H1 (cell line): ENCODE results near the gene MAN1A2.
"Not testable (repeated sequence)": the region's sequence is repeated elsewhere in the genome, so short reads cannot be mapped to it uniquely, and the experiment has no call there.

ENCODE experiments used
- ATF2 ChIP-seq: IDR thresholded peaks from 2 replicates; pipeline ENCODE4 v1.6.1; 2012; ENCODE audit warnings: low read length, inconsistent platforms
- CBX5 ChIP-seq: fragments of 300-800, 300-1000 bp; sonication (generic); IDR thresholded peaks from 2 replicates; pipeline ENCODE4 v1.7.1; 2016; ENCODE audit warnings: antibody characterized with exemption, low read length, low read depth
- CTCF ChIP-seq, 3 experiments: IDR thresholded peaks; 1 replicate in 2 of 3; 2 replicates in 1 of 3; pipeline versions ENCODE4 v1.5.1 to v1.6.1; 2011; ENCODE audit warnings: low read length in 3 of 3, mild to moderate bottlenecking in 3 of 3, inconsistent platforms in 2 of 3, low read depth in 1 of 3, moderate library complexity in 1 of 3; ENCODE audit not compliant: insufficient read depth in 1 of 3; ENCODE audit errors: control extremely low read depth in 1 of 3
- EZH2 ChIP-seq: fragments of 200-600 bp; sonication (generic); IDR thresholded peaks from 2 replicates; pipeline ENCODE4 v1.7.1; 2012; ENCODE audit warnings: low read depth, mild to moderate bottlenecking, moderate library complexity, low read length, inconsistent platforms; ENCODE audit not compliant: severe bottlenecking
- FOSL1 ChIP-seq: IDR thresholded peaks from 2 replicates; pipeline ENCODE4 v1.6.1; 2011; ENCODE audit warnings: mild to moderate bottlenecking, low read depth, low read length, moderate library complexity; ENCODE audit not compliant: insufficient read depth
- MAX ChIP-seq: IDR thresholded peaks from 2 replicates; pipeline ENCODE4 v1.6.1; 2012; ENCODE audit warnings: inconsistent platforms
- POLR2A ChIP-seq, 2 experiments: IDR thresholded peaks; 1 replicate in 1 of 2; 2 replicates in 1 of 2; pipeline ENCODE4 v1.6.1; 2011; ENCODE audit warnings: low read depth in 2 of 2, low read length in 2 of 2, mild to moderate bottlenecking in 2 of 2; ENCODE audit errors: control extremely low read depth in 1 of 2
- POLR2AphosphoS5 ChIP-seq: IDR thresholded peaks from 2 replicates; pipeline ENCODE4 v1.6.1; 2011; ENCODE audit warnings: low read depth, low read length
- SUZ12 ChIP-seq: fragments of 200-600 bp; sonication (generic); IDR thresholded peaks from 2 replicates; pipeline ENCODE4 v1.6.1; 2012; ENCODE audit warnings: mild to moderate bottlenecking, inconsistent platforms, low read length, moderate library complexity, mixed read lengths
- TAF1 ChIP-seq: IDR thresholded peaks from 2 replicates; pipeline ENCODE4 v1.6.1; 2011; ENCODE audit warnings: mild to moderate bottlenecking, low read depth, low read length
- TEAD4 ChIP-seq: IDR thresholded peaks from 2 replicates; pipeline ENCODE4 v1.6.1; 2012; ENCODE audit warnings: low read depth, low read length, inconsistent platforms, mixed read lengths
- USF2 ChIP-seq: IDR thresholded peaks from 2 replicates; pipeline ENCODE4 v1.6.1; 2011; ENCODE audit warnings: low read length, improper control_type of control experiment

GRCh38 chr1:117352695-117353094 lies 14.6 kb upstream of the MAN1A2 start:
- not testable (repeated sequence) for TF ChIP-seq EZH2; CTCF (IDR thresholded peaks at IDR 0.05; ENCODE audit: control extremely low read depth in 1 of 3, insufficient read depth in 1 of 3, low read depth in 1 of 3, low read length in 3 of 3); MAX; ATF2; POLR2A (IDR thresholded peaks at IDR 0.05; ENCODE audit: control extremely low read depth in 1 of 2, low read depth in 2 of 2, low read length in 2 of 2); TAF1; SUZ12; POLR2AphosphoS5; CBX5; TEAD4; FOSL1; USF2
